Parathyroid adenoma (tissue), 2 donors: ENCODE measurements around the gene TNS3.

Source experiments
- H2AFZ ChIP-seq: fragments of 300-600 bp; sonication (generic); one replicate; pipeline ENCODE4 v1.7.0; 2017; ENCODE audit warnings: antibody characterized with exemption, mild to moderate bottlenecking
- H3K27ac ChIP-seq: fragments of 300-600 bp; sonication (generic); one replicate; pipeline ENCODE4 v1.7.0; 2017
- H3K27me3 ChIP-seq: fragments of 300-600 bp; sonication (generic); one replicate; pipeline ENCODE4 v1.7.0; 2017; ENCODE audit warnings: low read length; ENCODE audit not compliant: control insufficient read depth, insufficient read depth
- H3K36me3 ChIP-seq: fragments of 300-600 bp; sonication (generic); one replicate; pipeline ENCODE4 v1.7.0; 2017; ENCODE audit warnings: low read length; ENCODE audit not compliant: control insufficient read depth, insufficient read depth
- H3K4me1 ChIP-seq: fragments of 300-600 bp; sonication (generic); one replicate; pipeline ENCODE4 v1.7.0; 2017; ENCODE audit warnings: control low read depth
- H3K4me2 ChIP-seq: fragments of 300-600 bp; sonication (generic); one replicate; pipeline ENCODE4 v1.7.0; 2017; ENCODE audit warnings: low read length
- H3K4me3 ChIP-seq: fragments of 300-600 bp; sonication (generic); one replicate; pipeline ENCODE4 v1.7.0; 2017; ENCODE audit warnings: low read depth, low read length
- H3K79me2 ChIP-seq: fragments of 300-600 bp; sonication (generic); one replicate; pipeline ENCODE4 v1.7.0; 2017; ENCODE audit warnings: control low read depth
- H3K9ac ChIP-seq: fragments of 300-600 bp; sonication (generic); one replicate; pipeline ENCODE4 v1.7.0; 2017; ENCODE audit warnings: mild to moderate bottlenecking
- H3K9me3 ChIP-seq: fragments of 300-600 bp; sonication (generic); one replicate; pipeline ENCODE4 v1.7.0; 2017; ENCODE audit warnings: low read length; ENCODE audit not compliant: control insufficient read depth
- TF ChIP-seq, protein P1 (sequence below): fragments of 300-600 bp; sonication (generic); IDR thresholded peaks from one replicate; pipeline ENCODE4 v1.7.0; 2017; ENCODE audit warnings: antibody characterized with exemption, mild to moderate bottlenecking
- donor health status: primary hyperparathyroidism.

TNS3 gene

DNA sequence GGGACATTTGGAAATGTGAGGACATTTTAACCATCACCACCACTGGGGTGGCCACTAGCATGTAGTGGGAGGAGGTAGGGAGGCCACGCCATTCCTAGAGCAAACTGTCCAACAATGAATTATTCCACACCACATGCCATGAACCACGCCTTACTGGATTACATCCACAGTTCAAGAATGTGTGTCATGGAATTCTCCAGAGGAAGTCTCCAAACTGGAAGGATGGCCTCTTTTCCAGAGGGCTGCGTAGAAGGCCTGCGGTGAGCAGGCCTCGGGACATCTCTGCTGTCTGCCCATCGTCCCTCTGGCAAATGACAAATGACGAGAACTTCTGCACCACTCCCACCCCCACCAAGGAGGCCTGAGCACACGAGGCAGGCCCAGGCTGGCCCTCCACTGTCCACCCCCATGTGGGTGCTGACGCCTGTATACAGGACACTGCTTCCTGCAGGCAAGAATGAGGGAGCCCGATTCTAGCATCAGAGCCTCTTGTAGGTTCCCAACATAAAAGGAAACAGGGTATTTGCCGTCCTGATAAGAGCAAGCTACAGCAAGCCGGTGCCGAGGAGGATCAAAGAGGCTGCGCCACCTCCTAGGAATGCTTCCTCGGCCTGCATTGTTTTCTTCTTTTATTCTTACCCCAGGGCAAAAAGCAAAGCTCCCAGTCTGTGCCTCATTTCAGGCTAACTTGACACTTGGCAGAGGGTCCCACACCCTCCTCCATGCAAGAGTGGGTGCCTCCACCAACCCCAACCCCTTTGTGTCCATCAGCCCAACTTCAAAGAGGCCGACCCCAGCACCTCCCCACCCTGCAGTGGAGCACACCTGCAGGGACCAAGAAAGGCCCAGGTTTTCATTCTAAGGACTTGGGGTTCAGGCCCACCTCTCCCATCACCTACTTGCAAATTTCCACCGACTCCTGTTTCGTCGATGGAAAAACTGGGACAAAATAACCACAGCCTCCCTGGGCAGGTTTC, 23.9 kb downstream of the TNS3 start:
- H3K27ac ChIP-seq: no peak overlapping the region
- no peaks in the 10 kb centered on the region for H3K27me3 ChIP-seq
- H3K9ac ChIP-seq: no peak overlapping the region
- no peak overlapping the region for H2AFZ ChIP-seq
- H3K4me1 ChIP-seq: peaks cover 3% of the 10 kb centered on the region
- H3K36me3 ChIP-seq: no peaks in the 10 kb centered on the region
- no peak overlapping the region for H3K4me2 ChIP-seq
- peaks cover 33% of the 10 kb centered on the region for H3K79me2 ChIP-seq
- no peak overlapping the region for H3K4me3 ChIP-seq
- H3K9me3 ChIP-seq: no peaks in the 10 kb centered on the region
- TF ChIP-seq, protein P1, sequence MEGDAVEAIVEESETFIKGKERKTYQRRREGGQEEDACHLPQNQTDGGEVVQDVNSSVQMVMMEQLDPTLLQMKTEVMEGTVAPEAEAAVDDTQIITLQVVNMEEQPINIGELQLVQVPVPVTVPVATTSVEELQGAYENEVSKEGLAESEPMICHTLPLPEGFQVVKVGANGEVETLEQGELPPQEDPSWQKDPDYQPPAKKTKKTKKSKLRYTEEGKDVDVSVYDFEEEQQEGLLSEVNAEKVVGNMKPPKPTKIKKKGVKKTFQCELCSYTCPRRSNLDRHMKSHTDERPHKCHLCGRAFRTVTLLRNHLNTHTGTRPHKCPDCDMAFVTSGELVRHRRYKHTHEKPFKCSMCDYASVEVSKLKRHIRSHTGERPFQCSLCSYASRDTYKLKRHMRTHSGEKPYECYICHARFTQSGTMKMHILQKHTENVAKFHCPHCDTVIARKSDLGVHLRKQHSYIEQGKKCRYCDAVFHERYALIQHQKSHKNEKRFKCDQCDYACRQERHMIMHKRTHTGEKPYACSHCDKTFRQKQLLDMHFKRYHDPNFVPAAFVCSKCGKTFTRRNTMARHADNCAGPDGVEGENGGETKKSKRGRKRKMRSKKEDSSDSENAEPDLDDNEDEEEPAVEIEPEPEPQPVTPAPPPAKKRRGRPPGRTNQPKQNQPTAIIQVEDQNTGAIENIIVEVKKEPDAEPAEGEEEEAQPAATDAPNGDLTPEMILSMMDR: no peak

DNA sequence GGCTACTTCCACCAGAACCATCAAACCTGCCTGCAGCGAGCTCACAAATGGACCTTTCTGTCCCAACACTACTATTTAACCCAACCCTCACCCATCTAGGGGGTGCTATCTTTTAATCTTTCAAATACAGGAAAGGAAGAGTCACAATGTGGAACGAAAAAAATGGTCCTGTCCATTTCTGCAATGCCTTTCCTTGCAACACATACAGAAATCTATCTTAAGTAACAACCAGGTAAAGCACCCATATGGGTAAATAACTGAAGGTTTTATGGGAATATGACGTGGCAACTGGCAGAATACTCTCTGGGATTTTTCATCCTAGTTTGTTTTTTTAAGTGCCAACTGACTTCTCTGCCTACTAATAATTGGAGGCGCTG, 24.6 kb downstream of the TNS3 start:
- TF ChIP-seq, protein P1: no peak
- no peak overlapping the region for H3K4me2 ChIP-seq
- H3K27ac ChIP-seq: no peak overlapping the region
- no peaks in the 10 kb centered on the region for H3K36me3 ChIP-seq
- H3K4me3 ChIP-seq: no peak overlapping the region
- H3K9ac ChIP-seq: no peak overlapping the region
- H3K79me2 ChIP-seq: peaks cover 33% of the 10 kb centered on the region
- H3K9me3 ChIP-seq: no peaks in the 10 kb centered on the region
- no peak overlapping the region for H2AFZ ChIP-seq
- H3K4me1 ChIP-seq: peaks cover 3% of the 10 kb centered on the region
- H3K27me3 ChIP-seq: no peaks in the 10 kb centered on the region

DNA sequence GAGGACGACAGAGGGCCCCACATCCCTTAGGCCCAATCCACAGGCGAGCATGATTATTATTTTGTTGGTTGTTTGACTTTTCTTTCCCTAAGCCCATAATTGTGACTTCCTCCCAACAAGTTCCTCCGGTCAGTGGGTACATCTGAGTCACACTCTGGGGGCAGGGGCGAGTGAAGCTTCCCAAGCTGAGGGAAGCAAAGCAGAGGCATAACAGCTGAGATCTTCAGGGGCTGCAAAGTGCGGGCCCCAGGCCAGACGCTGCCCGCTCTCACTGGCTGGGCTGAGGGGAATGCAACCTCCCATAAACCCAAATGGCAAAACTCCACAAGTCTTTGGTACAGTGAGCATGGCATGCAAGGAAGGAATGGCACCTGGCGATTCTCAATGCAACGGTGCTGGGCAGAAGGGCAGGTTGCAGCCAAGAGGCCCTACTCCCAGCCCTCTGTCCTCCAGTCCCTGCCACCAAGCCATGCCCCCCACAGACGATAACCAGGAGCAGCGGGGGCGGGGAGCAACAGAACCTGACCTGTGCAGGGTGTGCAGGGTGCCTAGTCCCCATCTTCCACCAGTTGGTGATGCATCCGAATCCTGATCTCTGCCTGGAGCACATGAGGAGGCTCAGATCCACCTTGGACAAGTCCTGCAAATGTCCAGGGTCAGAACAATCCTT, 25.3 kb downstream of the TNS3 start:
- peaks cover 32% of the 10 kb centered on the region for H3K79me2 ChIP-seq
- H3K4me3 ChIP-seq: no peak overlapping the region
- H3K9me3 ChIP-seq: no peaks in the 10 kb centered on the region
- no peaks in the 10 kb centered on the region for H3K36me3 ChIP-seq
- H3K4me2 ChIP-seq: no peak overlapping the region
- no peak overlapping the region for H3K9ac ChIP-seq
- no peak overlapping the region for H2AFZ ChIP-seq
- H3K27me3 ChIP-seq: no peaks in the 10 kb centered on the region
- H3K27ac ChIP-seq: no peak overlapping the region
- TF ChIP-seq, protein P1: no peak
- no peaks in the 10 kb centered on the region for H3K4me1 ChIP-seq

DNA sequence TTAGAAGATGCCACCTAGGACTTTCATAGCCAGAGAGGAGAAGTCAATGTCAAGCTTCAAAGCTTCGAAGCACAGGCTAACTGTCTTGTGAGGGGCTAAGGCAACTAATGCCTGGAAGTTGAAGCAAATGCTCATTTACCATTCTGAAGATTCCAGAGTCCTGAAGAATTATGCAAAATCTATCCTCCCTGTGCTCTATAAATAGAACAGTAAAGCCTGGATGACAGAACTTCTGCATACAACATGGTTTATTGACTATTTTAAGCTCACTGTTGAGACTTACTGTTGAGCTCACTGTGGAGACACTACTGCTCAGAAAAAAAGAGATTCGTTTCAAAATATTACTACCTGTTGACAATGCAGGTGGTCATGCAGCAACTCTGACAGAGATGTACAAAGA, 28.6 kb downstream of the TNS3 start:
- no peaks in the 10 kb centered on the region for H3K4me1 ChIP-seq
- no peak overlapping the region for H2AFZ ChIP-seq
- no peaks in the 10 kb centered on the region for H3K27me3 ChIP-seq
- no peaks in the 10 kb centered on the region for H3K36me3 ChIP-seq
- TF ChIP-seq, protein P1: no peak
- H3K27ac ChIP-seq: no peak overlapping the region
- no peak overlapping the region for H3K9ac ChIP-seq
- peaks cover 20% of the 10 kb centered on the region for H3K79me2 ChIP-seq
- no peak overlapping the region for H3K4me3 ChIP-seq
- H3K9me3 ChIP-seq: no peaks in the 10 kb centered on the region
- H3K4me2 ChIP-seq: no peak overlapping the region
